Measurements from ENCODE around the gene TMEM225.

- TF ChIP-seq CTCF (IDR thresholded peaks at IDR 0.05 in 2 of 3, conservative IDR thresholded peaks at IDR 0.05 in 1 of 3; ENCODE audit: control insufficient read depth in 2 of 3, extremely low read depth in 1 of 3, insufficient read depth in 1 of 3, low read depth in 3 of 3, low read length in 3 of 3) = no peak
- TF ChIP-seq PRDM15 (CRISPR knock-in tag; IDR thresholded peaks at IDR 0.05) = no peak
- no peak for TF ChIP-seq EP300 (IDR thresholded peaks at IDR 0.05; ENCODE audit: borderline replicate concordance in 1 of 2, control insufficient read depth in 1 of 2, low read depth in 2 of 2, low read length in 2 of 2)
- TF ChIP-seq RFX5 (IDR thresholded peaks at IDR 0.05; ENCODE audit: low read depth, low read length) = no peak
- TF ChIP-seq RCOR1 (conservative IDR thresholded peaks at IDR 0.05; ENCODE audit: low read depth, low read length) = no peak
- no peak for TF ChIP-seq CBFB (IDR thresholded peaks at IDR 0.05; ENCODE audit: low read depth)
- no peak for TF ChIP-seq YY1 (IDR thresholded peaks at IDR 0.05; ENCODE audit: low read depth, low read length)
- TF ChIP-seq KAT2A (conservative IDR thresholded peaks at IDR 0.05; ENCODE audit: control insufficient read depth, low read depth, low read length) = no peak
- TF ChIP-seq BCL11A (IDR thresholded peaks at IDR 0.05; ENCODE audit: low read depth, low read length) = no peak
- no peak for TF ChIP-seq RELA (IDR thresholded peaks at IDR 0.05; ENCODE audit: borderline replicate concordance, partially characterized antibody)
- TF ChIP-seq SIN3A (IDR thresholded peaks at IDR 0.05; ENCODE audit: low read depth, low read length) = no peak
- no peak for TF ChIP-seq ZBTB11 (CRISPR knock-in tag; IDR thresholded peaks at IDR 0.05)
Observed at GRCh38 chr11:123904932-123905331, 19.5 kb upstream of the TMEM225 start.

All from GM12878 (cell line).